ENCODE data around the gene SMAD7.

Gene SMAD7

GRCh38 chr18:48943736-48944527, 6.8 kb downstream of the SMAD7 start:
- no peak for DNase-seq

GRCh38 chr18:48943333-48943732, 7.4 kb downstream of the SMAD7 start:
- no peak for DNase-seq

GRCh38 chr18:48942554-48943261, 8.1 kb downstream of the SMAD7 start:
- DNase-seq = no peak

- no peak for DNase-seq
These were observed 8.7 kb downstream of the SMAD7 start for GRCh38 chr18:48942086-48942485.

- DNase-seq = no peak
These were observed 9.1 kb downstream of the SMAD7 start for GRCh38 chr18:48941672-48942071.

GRCh38 chr18:48940854-48941611, 9.7 kb downstream of the SMAD7 start:
- DNase-seq = no peak

- DNase-seq = no peak
These were observed 11.3 kb downstream of the SMAD7 start for GRCh38 chr18:48939205-48940097.

GRCh38 chr18:48938827-48939204, 11.9 kb downstream of the SMAD7 start:
- no peak for DNase-seq

GRCh38 chr18:48937869-48938750, 12.7 kb downstream of the SMAD7 start:
- DNase-seq = no peak

- DNase-seq = no peak
These were observed 15.4 kb downstream of the SMAD7 start for GRCh38 chr18:48935433-48935774.

GRCh38 chr18:48934723-48935432, 15.9 kb downstream of the SMAD7 start:
- DNase-seq = no peak

- no peak for DNase-seq
These were observed 16.4 kb downstream of the SMAD7 start for GRCh38 chr18:48934415-48934722.

- peak; percentile 46 for DNase-seq
These were observed 17.0 kb downstream of the SMAD7 start for GRCh38 chr18:48933578-48934414.

- no peak for DNase-seq
These were observed 17.8 kb downstream of the SMAD7 start for GRCh38 chr18:48932822-48933510.

- no peak for DNase-seq
These were observed 18.3 kb downstream of the SMAD7 start for GRCh38 chr18:48932462-48932818.

- DNase-seq = no peak
These were observed 18.9 kb downstream of the SMAD7 start for GRCh38 chr18:48931680-48932461.

GRCh38 chr18:48930926-48931325, 19.8 kb downstream of the SMAD7 start:
- no peak for DNase-seq

- DNase-seq = no peak
These were observed 20.6 kb downstream of the SMAD7 start for GRCh38 chr18:48929941-48930713.
